ENCODE data around the gene CD44.

DNA sequence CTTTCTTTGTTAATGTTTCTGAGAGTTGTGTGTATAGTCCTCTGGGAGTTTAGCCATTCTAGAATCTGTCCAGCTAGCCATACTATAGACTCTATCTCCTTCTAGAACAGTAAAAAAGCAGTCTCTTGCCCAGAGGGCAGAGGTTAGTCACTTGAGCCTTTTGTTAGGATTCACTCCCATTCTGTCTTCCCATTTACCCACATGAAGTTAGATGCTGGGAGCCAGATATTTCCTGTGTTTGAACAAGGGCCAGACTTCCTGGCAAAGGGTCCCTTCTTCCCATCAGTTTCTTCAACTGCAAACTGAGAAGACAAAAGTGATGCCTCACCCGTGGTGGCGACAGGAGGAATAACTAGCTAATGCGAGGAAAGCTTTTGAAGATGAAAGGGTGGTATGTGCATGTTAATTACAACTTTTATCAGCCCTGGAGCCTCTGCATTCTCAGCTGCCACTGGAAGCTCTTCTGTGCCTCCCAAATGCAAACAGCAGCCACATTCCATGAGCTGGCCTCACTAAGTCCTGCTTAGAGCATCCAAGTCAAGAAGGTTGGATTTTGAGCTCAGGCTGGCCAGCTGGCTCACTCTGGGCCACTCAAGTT, 12.8 kb downstream of the CD44 start:
- TF ChIP-seq POLR2AphosphoS5 (IDR thresholded peaks at IDR 0.05) (no peak), EP300 (IDR thresholded peaks at IDR 0.05; ENCODE audit: low read depth) (no peak), POLR2A (IDR thresholded peaks at IDR 0.05) (no peak)
- TF ChIP-seq, protein P1, sequence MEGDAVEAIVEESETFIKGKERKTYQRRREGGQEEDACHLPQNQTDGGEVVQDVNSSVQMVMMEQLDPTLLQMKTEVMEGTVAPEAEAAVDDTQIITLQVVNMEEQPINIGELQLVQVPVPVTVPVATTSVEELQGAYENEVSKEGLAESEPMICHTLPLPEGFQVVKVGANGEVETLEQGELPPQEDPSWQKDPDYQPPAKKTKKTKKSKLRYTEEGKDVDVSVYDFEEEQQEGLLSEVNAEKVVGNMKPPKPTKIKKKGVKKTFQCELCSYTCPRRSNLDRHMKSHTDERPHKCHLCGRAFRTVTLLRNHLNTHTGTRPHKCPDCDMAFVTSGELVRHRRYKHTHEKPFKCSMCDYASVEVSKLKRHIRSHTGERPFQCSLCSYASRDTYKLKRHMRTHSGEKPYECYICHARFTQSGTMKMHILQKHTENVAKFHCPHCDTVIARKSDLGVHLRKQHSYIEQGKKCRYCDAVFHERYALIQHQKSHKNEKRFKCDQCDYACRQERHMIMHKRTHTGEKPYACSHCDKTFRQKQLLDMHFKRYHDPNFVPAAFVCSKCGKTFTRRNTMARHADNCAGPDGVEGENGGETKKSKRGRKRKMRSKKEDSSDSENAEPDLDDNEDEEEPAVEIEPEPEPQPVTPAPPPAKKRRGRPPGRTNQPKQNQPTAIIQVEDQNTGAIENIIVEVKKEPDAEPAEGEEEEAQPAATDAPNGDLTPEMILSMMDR (IDR thresholded peaks at IDR 0.05), result no peak
